Endothelial cell of umbilical vein (primary cell): ENCODE data around the gene PARP6. TPM values are rescaled to one million over a fixed set of nuclear protein-coding genes. Genes with fewer than 3 reads are reported as not detected.

Source experiments
- BruUV-seq: library from RNA; stranded (reverse); fragments of 400-500 nt; replicated peaks from 2 replicates; lab custom pipeline; 2021; lab: Mats Ljungman, UMichigan
- CTCF ChIA-PET: fragments of 300-600, 350-600 bp; sonication (Branson Sonifier 250); formaldehyde crosslinking; loops from one replicate; lab custom pipeline; 2021; ENCODE audit warnings: antibody characterized with exemption, inconsistent platforms; lab: Charles Lee
- POLR2A ChIA-PET: fragments of 300-600, 350-600 bp; sonication (Branson Sonifier 250); formaldehyde crosslinking; loops from one replicate; lab custom pipeline; 2021; ENCODE audit warnings: antibody characterized with exemption, inconsistent platforms; lab: Charles Lee
- DNase-seq: peaks from one replicate; pipeline ENCODE4 v3.0.0-alpha.2; 2011; ENCODE audit warnings: low read depth, low spot score
- FAIRE-seq: peaks from 2 replicates; lab custom pipeline; 2011; peaks lifted over from hg19 to GRCh38; lab: Jason Lieb, UNC
- H2AFZ ChIP-seq: 2 replicates; pipeline ENCODE4 v1.6.0; 2012; ENCODE audit warnings: low read depth, low read length, control low read depth, inconsistent platforms
- H3K27ac ChIP-seq: 2 replicates; pipeline ENCODE4 v1.5.1; 2011; ENCODE audit warnings: low read depth, mild to moderate bottlenecking, control low read depth, low read length, moderate library complexity; ENCODE audit not compliant: insufficient read depth
- H3K27me3 ChIP-seq, 2 experiments: 2 replicates each; pipeline versions ENCODE4 v1.6.0 to v1.6.1; 2011; ENCODE audit warnings: low read length in 2 of 2, mixed read lengths in 1 of 2; ENCODE audit not compliant: control insufficient read depth in 2 of 2, insufficient read depth in 2 of 2
- H3K36me3 ChIP-seq, 2 experiments: 2 replicates in 1 of 2; 3 replicates in 1 of 2; pipeline ENCODE4 v1.5.1; 2011; ENCODE audit warnings: low read length in 2 of 2, mild to moderate bottlenecking in 1 of 2, moderate library complexity in 1 of 2; ENCODE audit not compliant: control insufficient read depth in 2 of 2, insufficient read depth in 2 of 2; ENCODE audit errors: extremely low read depth in 1 of 2
- H3K4me1 ChIP-seq: 3 replicates; pipeline ENCODE4 v1.5.1; 2011; ENCODE audit warnings: mild to moderate bottlenecking, low read length; ENCODE audit not compliant: control insufficient read depth, insufficient read depth; ENCODE audit errors: extremely low read depth
- H3K4me2 ChIP-seq: 2 replicates; pipeline ENCODE4 v1.6.1; 2011; ENCODE audit warnings: low read length, control low read depth, mixed read lengths; ENCODE audit not compliant: insufficient read depth
- H3K4me3 ChIP-seq, 3 experiments: fragments of 200-600 bp in 1 of 3; sonication (generic), shearing (Covaris generic) in 1 of 3; replicated peaks in 1 of 3; 2 replicates each; pipeline ENCODE4 v1.5.1; 2011 to 2016; ENCODE audit warnings: control low read depth in 3 of 3, low read length in 3 of 3, mild to moderate bottlenecking in 2 of 3, inconsistent platforms in 1 of 3, low read depth in 1 of 3, moderate library complexity in 1 of 3; ENCODE audit not compliant: insufficient read depth in 1 of 3
- H3K79me2 ChIP-seq: 2 replicates; pipeline ENCODE4 v1.6.0; 2012; ENCODE audit warnings: low read length, inconsistent platforms; ENCODE audit not compliant: control insufficient read depth, insufficient read depth
- H3K9ac ChIP-seq: replicated peaks from 2 replicates; pipeline ENCODE3; 2011; ENCODE audit warnings: low read length, control low read depth; ENCODE audit not compliant: insufficient read depth; ENCODE audit errors: extremely low read depth
- H3K9me1 ChIP-seq: replicated peaks from 3 replicates; pipeline ENCODE4 v1.6.0; 2011; ENCODE audit warnings: mild to moderate bottlenecking, low read length; ENCODE audit not compliant: control insufficient read depth, insufficient read depth; ENCODE audit errors: extremely low read depth
- H3K9me3 ChIP-seq: replicated peaks from 2 replicates; pipeline ENCODE4 v1.5.1; 2012; ENCODE audit warnings: low read length, inconsistent platforms; ENCODE audit not compliant: control insufficient read depth, insufficient read depth
- H4K20me1 ChIP-seq: replicated peaks from 2 replicates; pipeline ENCODE3; 2011; ENCODE audit warnings: mild to moderate bottlenecking, low read length; ENCODE audit not compliant: control insufficient read depth, insufficient read depth; ENCODE audit errors: extremely low read depth
- FOS ChIP-seq: IDR thresholded peaks from 2 replicates; pipeline ENCODE4 v1.6.1; 2011; ENCODE audit warnings: mild to moderate bottlenecking, low read length, moderate library complexity, borderline replicate concordance; ENCODE audit not compliant: insufficient read depth
- JUN ChIP-seq: IDR thresholded peaks from 2 replicates; pipeline ENCODE4 v1.6.1; 2011; ENCODE audit warnings: borderline replicate concordance, low read depth; ENCODE audit not compliant: insufficient read length, insufficient read depth
- MAX ChIP-seq: IDR thresholded peaks from 2 replicates; pipeline ENCODE4 v1.6.1; 2011; ENCODE audit not compliant: insufficient read depth, insufficient read length
- MYC ChIP-seq: IDR thresholded peaks from one replicate; pipeline ENCODE4 v1.6.1; 2011; ENCODE audit warnings: mild to moderate bottlenecking, low read depth, low read length
- dilution Hi-C: fragments of 300-500 bp; cut with MboI; formaldehyde crosslinking; loops from one replicate; pipeline ENCODE4 v1.15.0; 2019; ENCODE audit warnings: low sequenced_read_pairs; ENCODE audit not compliant: extremely low pct_ligation_motif_present
- intact Hi-C: fragments of 100-400 bp; cut with micrococcal nuclease; formaldehyde crosslinking; loops from one replicate; pipeline ENCODE4 v1.10.0; 2022
- polyA plus RNA-seq, 4 experiments: library from polyadenylated mRNA; depleted of rRNA in 3 of 4; stranded (reverse) in 3 of 4; unstranded in 1 of 4; fragments of >200 nt; gene quantifications; 2 replicates each; pipeline versions ENCODE4 v1.2.1 to v1.2.3, GENCODE V29; 2011 to 2012; ENCODE audit warnings: missing spikeins in 1 of 4
- total RNA-seq: library from RNA; stranded (reverse); gene quantifications from 2 replicates; pipeline ENCODE4 v1.2.3, GENCODE V29; 2021
- TF ChIP-seq, protein P1 (sequence below), 2 donors: IDR thresholded peaks; 1 replicate in 1 of 2; 2 replicates in 1 of 2; pipeline ENCODE4 v1.5.1; 2011; ENCODE audit warnings: low read length in 2 of 2, mild to moderate bottlenecking in 2 of 2, moderate library complexity in 2 of 2, control low read depth in 1 of 2, inconsistent platforms in 1 of 2, low read depth in 1 of 2; ENCODE audit not compliant: insufficient read depth in 1 of 2; ENCODE audit errors: extremely low read depth in 1 of 2

PARP6 gene
- total and polyA plus RNA-seq, 2 donors (not counting 3 experiments of a cell fraction or from before 2014, with no cell fraction given) = 41.1 to 53.3 TPM

GRCh38 chr15:72230197-72231065 is 41.9 kb downstream of the PARP6 start:
- intact Hi-C loops = loop anchor here (1.0 to 10.0 kb wide), 5 partner anchors 31 to 936 kb away; partner anchors contain the start of genes ARIH1 and PARP6
- CTCF ChIA-PET = interaction anchor here (0.8 to 4.9 kb wide), 8 partner anchors 9 to 40 kb away, joined by 3 to 47 read pairs (median 3); partner anchors contain the start of gene GRAMD2A

More at GRCh38 chr15:72230197-72231065, 41.9 kb downstream of the PARP6 start:
- peak overlapping the region; percentile 56 to 78 (median 70) for H3K4me3 ChIP-seq
- POLR2A ChIA-PET = interaction anchor here (0.6 to 1.2 kb wide), 4 partner anchors 8 to 25 kb away, joined by 3 to 5 read pairs (median 4); no protein-coding TSS in a partner anchor
- H2AFZ ChIP-seq = no peak overlapping the region
- H3K79me2 ChIP-seq = peaks cover 46% of the 10 kb centered on the region
- TSS peak; percentile 35 for BruUV-seq
- peak; percentile 92 for FAIRE-seq
- dilution Hi-C loops = no loop called here
- peak; percentile 92 for DNase-seq
- peak overlapping the region; percentile 93 for H3K4me2 ChIP-seq
- peak; percentile 7 for TF ChIP-seq FOS
- TF ChIP-seq, protein P1, sequence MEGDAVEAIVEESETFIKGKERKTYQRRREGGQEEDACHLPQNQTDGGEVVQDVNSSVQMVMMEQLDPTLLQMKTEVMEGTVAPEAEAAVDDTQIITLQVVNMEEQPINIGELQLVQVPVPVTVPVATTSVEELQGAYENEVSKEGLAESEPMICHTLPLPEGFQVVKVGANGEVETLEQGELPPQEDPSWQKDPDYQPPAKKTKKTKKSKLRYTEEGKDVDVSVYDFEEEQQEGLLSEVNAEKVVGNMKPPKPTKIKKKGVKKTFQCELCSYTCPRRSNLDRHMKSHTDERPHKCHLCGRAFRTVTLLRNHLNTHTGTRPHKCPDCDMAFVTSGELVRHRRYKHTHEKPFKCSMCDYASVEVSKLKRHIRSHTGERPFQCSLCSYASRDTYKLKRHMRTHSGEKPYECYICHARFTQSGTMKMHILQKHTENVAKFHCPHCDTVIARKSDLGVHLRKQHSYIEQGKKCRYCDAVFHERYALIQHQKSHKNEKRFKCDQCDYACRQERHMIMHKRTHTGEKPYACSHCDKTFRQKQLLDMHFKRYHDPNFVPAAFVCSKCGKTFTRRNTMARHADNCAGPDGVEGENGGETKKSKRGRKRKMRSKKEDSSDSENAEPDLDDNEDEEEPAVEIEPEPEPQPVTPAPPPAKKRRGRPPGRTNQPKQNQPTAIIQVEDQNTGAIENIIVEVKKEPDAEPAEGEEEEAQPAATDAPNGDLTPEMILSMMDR (IDR thresholded peaks at IDR 0.05; ENCODE audit: extremely low read depth in 1 of 2, insufficient read depth in 1 of 2, low read depth in 1 of 2, low read length in 2 of 2) = peak in 1 of 2 donors; percentile 4
- TF ChIP-seq MAX = no peak
- TF ChIP-seq JUN = no peak
- TF ChIP-seq MYC = peak; percentile 31
- no peaks in the 10 kb centered on the region for H4K20me1 ChIP-seq
- H3K9me1 ChIP-seq = no peaks in the 10 kb centered on the region
- H3K27ac ChIP-seq = peak overlapping the region; percentile 84
- peaks cover 46% of the 10 kb centered on the region for H3K4me1 ChIP-seq
- no peaks in the 10 kb centered on the region for H3K27me3 ChIP-seq
- H3K9ac ChIP-seq = peak overlapping the region; percentile 89
- no peaks in the 10 kb centered on the region for H3K9me3 ChIP-seq
- no peaks in the 10 kb centered on the region for H3K36me3 ChIP-seq
